OCI-M1 (cell line): ENCODE measurements around the gene ADK.
"Not testable (repeated sequence)": the region's sequence is repeated elsewhere in the genome, so short reads cannot be mapped to it uniquely, and the experiment has no call there.

Experiments
- DNase-seq: peaks from one replicate; lab custom pipeline; 2025; lab: John Stamatoyannopoulos, UW

ADK gene

GRCh38 chr10:74431816-74432215, 280.8 kb downstream of the ADK start:
- no peak for DNase-seq

DNA sequence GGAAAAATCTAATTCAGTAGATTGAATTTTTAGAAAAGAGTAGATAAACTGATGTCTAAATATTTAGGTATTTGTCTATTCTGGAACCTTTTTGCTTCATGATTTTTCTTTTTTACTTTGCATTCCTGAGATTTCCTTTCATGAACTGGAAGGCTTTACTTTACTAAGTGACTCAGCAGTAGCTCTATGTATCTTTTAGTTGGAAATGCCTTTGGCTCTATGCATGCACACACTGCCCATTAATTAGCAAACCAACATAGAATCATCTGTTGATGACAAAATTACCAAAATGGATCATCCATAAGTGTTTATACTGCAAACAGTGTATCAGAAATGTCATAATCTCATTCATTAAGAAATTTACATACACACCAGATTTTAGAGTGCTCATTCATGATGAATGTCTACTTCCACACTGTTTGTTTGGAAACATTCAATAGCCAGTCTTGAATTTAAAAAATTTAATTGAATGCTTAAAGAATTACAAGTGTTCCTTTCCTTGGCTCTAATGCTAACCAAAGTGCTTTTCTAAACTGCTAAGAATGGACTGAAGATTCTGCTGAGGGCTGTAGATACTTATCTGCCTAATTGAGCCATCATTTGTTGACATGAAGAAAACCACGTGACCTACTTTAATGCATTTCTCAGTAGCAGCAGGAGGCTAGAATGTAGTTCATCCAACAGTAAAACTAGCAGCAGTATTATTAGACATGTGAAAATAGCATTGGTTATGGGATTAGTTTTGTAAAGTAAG, 282.0 kb downstream of the ADK start:
- peak; percentile 31 for DNase-seq

DNA sequence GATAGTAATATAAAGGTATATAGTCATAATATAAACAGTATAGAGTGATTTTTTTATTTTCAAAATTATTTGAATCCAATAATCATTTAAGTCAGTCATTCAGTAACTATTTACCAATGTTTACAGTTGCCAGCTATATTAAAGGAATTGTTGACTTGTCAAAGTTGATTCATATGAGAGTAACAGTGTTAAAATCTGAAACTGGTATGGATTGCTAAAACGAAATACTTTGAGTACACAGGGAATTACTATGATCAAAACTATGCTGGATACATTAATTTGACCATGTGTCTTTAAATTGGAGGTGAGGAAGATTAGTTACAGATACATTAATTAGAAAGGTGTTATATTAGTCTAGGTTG, 282.6 kb downstream of the ADK start:
- DNase-seq, result no peak

DNA sequence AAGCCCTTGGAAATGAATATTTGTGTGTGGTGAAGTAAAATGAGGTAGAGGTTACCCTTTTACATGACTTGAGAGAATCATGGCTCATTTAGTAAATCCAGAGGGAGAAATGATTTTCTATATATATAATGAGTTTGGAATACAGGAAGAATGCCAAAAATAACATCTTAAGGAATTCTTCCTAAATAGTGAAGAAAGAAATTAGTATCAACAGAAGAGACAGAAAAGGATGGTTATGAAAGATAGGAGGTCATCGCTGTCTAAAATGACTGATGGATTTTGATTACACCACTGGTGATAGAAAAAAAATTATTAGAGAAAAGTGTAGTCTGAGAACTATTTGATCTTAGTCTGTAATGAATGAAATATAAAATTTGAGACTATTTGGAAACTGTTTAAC, 283.0 kb downstream of the ADK start:
- DNase-seq, result no peak

- peak; percentile 38 for DNase-seq
These were observed 283.5 kb downstream of the ADK start for GRCh38 chr10:74434547-74434946.

GRCh38 chr10:74436523-74437170, 285.6 kb downstream of the ADK start:
- DNase-seq, result no peak

GRCh38 chr10:74437822-74438221, 286.8 kb downstream of the ADK start:
- DNase-seq, result no peak

DNA sequence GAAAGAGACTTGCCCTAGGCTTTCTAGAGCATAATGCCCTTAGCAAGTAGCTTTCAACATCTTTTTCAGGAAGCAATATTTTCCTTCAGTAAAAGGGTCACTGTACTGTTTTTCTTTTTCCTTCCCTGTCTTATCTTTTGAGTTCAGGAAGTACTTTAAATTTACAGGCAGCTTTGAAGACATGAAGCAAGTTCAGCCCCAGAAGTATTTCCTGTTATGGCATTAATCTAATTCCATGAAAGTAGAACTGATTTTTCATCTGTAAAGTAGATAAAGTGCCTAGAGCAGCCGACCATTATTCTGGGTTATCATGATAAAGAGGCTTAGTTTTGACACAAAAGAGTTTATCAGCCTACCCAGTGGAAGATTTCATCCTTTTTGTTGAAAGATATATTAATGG, 288.2 kb downstream of the ADK start:
- peak; percentile 58 for DNase-seq

DNA sequence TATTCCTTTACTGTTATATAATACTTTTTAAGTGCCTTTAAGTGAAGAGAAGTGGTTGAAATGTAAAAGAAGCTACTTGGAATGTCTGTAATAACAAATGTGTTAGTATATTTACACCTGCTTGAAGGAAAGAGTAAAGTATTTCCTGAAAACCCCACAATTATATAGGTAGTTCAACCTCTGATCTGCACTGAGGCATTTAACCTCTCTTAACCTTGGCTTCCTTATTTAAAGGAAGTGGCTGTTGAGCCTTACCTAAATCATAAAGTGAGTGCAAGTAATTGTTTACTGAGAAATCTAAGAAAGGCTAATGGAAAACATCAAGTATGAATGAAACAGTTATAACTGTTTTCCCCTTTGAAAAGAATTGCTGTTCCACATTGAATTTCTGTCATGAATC, 294.5 kb downstream of the ADK start:
- no peak for DNase-seq

GRCh38 chr10:74450602-74451001, 299.6 kb downstream of the ADK start:
- DNase-seq, result no peak

GRCh38 chr10:74451127-74451829, 300.3 kb downstream of the ADK start:
- no peak for DNase-seq

DNA sequence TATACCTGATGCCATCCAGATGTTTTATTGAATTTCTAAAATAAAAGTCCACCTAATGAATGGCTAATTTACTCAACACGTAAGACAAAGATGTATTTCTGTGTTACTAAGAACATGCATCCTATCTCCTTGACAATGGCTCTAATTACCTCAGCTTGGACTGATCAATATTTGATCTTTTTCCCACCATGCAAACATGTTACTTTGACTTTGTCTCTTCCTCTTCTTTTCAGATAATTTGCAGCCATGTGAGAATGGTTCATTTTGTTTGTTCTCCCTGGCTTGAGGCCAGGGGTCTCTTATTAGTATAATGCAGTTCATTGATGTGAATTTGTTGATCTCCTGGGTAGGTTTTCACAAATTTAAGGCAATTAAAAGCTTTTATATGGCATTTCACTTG, 302.1 kb downstream of the ADK start:
- DNase-seq, result no peak

DNA sequence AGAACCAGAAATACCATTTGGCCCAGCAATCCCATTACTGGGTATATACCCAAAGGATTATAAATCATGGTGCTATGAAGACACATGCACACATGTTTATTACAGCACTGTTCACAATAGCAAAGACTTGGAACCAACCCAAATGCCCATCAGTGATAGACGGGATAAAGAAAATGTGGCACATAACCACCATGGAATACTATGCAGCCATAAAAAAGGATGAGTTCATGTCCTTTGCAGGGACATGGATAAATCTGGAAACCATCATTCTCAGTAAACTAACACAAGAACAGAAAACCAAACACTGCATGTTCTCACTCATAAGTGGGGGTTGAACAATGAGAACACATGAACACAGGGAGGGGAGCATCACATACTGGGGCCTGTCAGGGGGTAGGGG, 306.5 kb downstream of the ADK start:
- DNase-seq, result not testable (repeated sequence)

DNA sequence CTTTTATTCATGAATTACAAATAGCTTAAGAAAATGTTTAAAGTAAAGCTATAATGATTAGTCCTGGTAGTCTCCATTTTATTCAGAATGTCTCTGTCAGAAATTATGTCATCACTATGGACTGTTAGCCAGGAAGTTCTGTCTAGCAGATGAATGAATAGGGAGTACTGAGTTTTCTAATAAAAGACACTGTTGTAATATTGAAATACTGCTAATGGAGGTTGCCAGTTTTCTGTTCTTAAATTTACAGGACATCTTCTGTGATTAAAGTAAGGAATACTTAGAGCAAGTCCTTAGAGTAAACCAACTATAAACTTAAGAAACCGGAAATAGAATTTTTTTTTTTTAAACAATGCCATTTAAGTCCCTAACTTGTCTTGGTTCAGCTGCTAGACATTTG, 309.8 kb downstream of the ADK start:
- no peak for DNase-seq

GRCh38 chr10:74474022-74474713, 323.1 kb downstream of the ADK start:
- no peak for DNase-seq

DNA sequence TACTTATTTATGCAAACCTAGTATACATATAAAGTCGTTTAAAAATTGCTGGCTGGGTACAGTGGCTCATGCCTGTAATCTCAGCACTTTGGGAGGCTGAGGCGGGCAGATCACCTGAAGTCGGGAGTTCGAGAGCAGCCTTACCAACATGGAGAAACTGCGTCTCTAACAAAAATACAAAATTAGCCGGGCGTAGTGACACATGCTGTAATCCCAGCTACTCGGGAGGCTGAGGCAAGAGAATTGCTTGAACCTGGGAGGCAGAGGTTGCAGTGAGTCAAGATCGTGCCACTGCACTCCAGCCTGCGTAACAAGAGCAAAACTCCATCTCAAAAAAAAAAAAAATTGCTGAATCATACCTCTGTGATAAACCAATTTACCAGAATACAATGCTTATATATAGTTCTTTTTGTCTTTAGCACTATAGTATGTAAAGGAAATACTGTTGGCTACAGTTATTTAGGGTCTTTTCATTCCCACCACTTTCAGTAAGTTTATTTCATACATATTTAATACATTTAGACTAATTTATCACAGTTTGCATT, 325.2 kb downstream of the ADK start:
- not testable (repeated sequence) for DNase-seq

DNA sequence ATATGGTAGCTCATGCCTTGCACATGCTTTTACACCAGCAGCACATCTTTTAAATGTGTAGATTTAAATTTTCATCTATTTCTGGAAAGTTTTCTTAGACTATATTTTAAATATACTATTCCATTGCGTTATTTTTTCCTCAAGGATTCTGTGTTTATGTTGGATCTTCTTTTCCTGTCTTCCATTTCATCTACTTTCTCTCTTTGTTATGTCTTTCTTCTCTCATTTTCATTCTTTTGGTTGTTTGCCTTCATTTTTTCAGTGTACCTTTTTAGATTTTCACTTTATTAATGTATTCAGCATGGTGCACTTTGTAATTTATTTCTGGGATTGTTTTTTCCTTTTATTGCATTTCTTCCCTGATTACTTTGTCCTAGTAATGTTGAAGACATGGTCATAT, 329.8 kb downstream of the ADK start:
- DNase-seq, result no peak

GRCh38 chr10:74483356-74483755, 332.3 kb downstream of the ADK start:
- DNase-seq, result no peak

GRCh38 chr10:74485283-74485682, 334.3 kb downstream of the ADK start:
- DNase-seq, result no peak

DNA sequence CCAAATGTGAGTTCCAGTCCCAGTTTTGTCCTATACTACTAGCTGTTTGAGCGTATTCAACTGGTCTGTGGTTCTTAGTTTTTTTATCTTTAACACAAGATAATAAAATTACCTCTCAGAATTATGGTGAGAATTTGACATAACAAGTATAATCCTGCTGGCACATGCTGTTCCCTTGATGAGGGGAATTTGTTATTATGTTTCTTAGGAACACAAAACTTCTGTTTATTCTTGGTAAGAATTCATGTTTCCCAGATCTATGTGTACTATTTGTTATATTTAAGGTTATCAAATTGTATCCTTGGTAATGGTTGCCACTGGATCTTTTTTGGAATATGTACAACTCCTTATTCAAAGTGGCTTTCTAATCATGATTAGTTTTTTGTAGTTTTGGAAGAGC, 335.6 kb downstream of the ADK start:
- DNase-seq, result no peak

- DNase-seq, result no peak
These were observed 337.9 kb downstream of the ADK start for GRCh38 chr10:74488907-74489306.

DNA sequence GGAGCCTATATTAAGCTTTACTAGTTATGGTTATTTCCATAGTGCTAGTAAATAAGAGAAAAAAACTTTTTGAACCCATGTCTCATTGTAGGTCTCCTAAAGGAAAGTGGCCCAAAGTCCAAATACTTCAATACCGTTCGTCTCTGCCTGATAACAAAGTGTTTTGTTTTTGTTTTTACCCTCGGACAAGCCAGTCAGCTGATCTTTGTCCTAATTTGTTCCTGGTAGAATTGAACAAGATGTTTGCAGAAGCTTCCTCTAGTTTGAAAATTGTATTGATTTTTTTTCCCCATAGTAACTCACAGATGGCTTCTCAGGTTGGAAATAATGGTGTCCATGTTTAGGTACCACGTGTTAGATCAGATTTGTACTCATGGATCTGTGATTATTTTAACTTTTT, 339.5 kb downstream of the ADK start:
- no peak for DNase-seq
